ENCODE results near the gene DLG2. TPM values are rescaled to one million over a fixed set of nuclear protein-coding genes. Genes with fewer than 3 reads are reported as not detected.

The DLG2 gene
- total RNA-seq, 2 experiments from 2014 or later = 2.0 to 2.1 TPM

DNA sequence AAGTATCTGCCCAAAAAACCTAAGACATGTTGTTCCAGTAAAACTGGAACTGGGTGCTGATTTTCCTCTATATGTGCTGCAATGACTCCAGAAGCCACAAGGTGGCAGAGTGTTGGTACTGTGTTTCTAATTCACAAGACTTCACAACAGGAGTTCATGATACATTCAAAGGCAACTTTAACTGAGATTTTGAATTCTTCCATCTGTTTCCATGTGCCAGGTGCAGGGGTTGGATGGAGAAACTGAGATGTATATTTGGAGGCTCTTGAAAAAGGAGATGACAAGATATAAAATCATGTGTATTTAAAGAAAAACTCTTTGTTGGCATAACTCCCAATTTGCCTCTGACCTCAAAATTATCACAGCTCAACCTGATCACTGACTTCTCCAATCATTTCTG, 1242.4 kb downstream of the DLG2 start:
- H3K36me3 ChIP-seq (ENCODE audit: insufficient read depth, low read length) = no peaks in the 10 kb centered on the region
- intact Hi-C loops (cut with DNase I, micrococcal nuclease) = no loop called here
- ChIA-PET CTCF (no interaction called here), POLR2A (no interaction called here)
- TF ChIP-seq, protein P1, sequence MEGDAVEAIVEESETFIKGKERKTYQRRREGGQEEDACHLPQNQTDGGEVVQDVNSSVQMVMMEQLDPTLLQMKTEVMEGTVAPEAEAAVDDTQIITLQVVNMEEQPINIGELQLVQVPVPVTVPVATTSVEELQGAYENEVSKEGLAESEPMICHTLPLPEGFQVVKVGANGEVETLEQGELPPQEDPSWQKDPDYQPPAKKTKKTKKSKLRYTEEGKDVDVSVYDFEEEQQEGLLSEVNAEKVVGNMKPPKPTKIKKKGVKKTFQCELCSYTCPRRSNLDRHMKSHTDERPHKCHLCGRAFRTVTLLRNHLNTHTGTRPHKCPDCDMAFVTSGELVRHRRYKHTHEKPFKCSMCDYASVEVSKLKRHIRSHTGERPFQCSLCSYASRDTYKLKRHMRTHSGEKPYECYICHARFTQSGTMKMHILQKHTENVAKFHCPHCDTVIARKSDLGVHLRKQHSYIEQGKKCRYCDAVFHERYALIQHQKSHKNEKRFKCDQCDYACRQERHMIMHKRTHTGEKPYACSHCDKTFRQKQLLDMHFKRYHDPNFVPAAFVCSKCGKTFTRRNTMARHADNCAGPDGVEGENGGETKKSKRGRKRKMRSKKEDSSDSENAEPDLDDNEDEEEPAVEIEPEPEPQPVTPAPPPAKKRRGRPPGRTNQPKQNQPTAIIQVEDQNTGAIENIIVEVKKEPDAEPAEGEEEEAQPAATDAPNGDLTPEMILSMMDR (IDR thresholded peaks at IDR 0.05) = peak; percentile 68
- H3K4me3 ChIP-seq (ENCODE audit: low read length) = no peak overlapping the region
- Mint-ChIP-seq H3K4me1 (ENCODE audit: low read depth) (no peaks in the 10 kb centered on the region), H3K9me3 (no peaks in the 10 kb centered on the region), H3K4me3 (no peak overlapping the region), H3K27ac (no peak overlapping the region), H3K36me3 (ENCODE audit: low read depth) (no peaks in the 10 kb centered on the region), H3K27me3 (no peaks in the 10 kb centered on the region)
- no peaks in the 10 kb centered on the region for H3K27me3 ChIP-seq (ENCODE audit: control insufficient read depth in 1 of 2, insufficient read depth in 2 of 2, low read length in 2 of 2)
- ATAC-seq (ENCODE audit: poor library complexity) = no peak
- H3K4me1 ChIP-seq (ENCODE audit: insufficient read depth, low read length) = no peaks in the 10 kb centered on the region
- DNase-seq = peak in 4 of 14 experiments; percentile 8 to 16 (median 12)
- H3K27ac ChIP-seq (ENCODE audit: low read depth in 1 of 2, low read length in 2 of 2) = no peak overlapping the region
- H3K9me3 ChIP-seq (ENCODE audit: control insufficient read depth in 1 of 2, insufficient read depth in 1 of 2, low read length in 2 of 2) = no peaks in the 10 kb centered on the region

DNA sequence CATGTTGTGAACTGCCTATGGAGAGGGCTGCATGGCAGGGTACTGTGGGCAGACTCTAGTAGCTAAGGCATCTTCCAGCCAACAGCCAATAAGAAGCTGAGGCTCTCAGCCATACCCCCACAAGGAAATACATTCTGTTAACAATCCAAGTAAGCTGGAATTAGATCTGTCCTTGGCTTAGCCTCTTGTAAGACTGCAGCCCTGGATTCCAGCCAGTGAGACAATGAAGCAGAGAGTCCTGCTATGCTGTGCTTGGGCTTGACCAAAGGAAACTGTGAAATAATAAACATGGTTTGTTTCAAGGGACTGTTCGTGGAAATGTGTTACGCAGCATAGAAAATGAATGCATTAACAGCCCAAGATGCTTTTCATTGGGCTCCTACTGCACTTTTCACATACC, 1243.6 kb downstream of the DLG2 start:
- Mint-ChIP-seq H3K4me1 (ENCODE audit: low read depth) (no peaks in the 10 kb centered on the region), H3K27ac (no peak overlapping the region), H3K36me3 (ENCODE audit: low read depth) (no peaks in the 10 kb centered on the region), H3K4me3 (no peak overlapping the region), H3K27me3 (no peaks in the 10 kb centered on the region), H3K9me3 (no peaks in the 10 kb centered on the region)
- Histone ChIP-seq H3K4me1 (ENCODE audit: insufficient read depth, low read length) (no peaks in the 10 kb centered on the region), H3K36me3 (ENCODE audit: insufficient read depth, low read length) (no peaks in the 10 kb centered on the region), H3K9me3 (ENCODE audit: control insufficient read depth in 1 of 2, insufficient read depth in 1 of 2, low read length in 2 of 2) (no peaks in the 10 kb centered on the region), H3K27me3 (ENCODE audit: control insufficient read depth in 1 of 2, insufficient read depth in 2 of 2, low read length in 2 of 2) (no peaks in the 10 kb centered on the region), H3K4me3 (ENCODE audit: low read length) (no peak overlapping the region), H3K27ac (ENCODE audit: low read depth in 1 of 2, low read length in 2 of 2) (no peak overlapping the region)
- intact Hi-C loops (cut with DNase I, micrococcal nuclease) = no loop called here
- no peak for DNase-seq
- no peak for ATAC-seq (ENCODE audit: poor library complexity)
- CTCF ChIA-PET = interaction anchor here (1.4 kb wide), 1 partner anchor 10 kb away, joined by 4 read pairs; no protein-coding TSS in a partner anchor
- POLR2A ChIA-PET = no interaction called here
- TF ChIP-seq, protein P1 (IDR thresholded peaks at IDR 0.05) = no peak

DNA sequence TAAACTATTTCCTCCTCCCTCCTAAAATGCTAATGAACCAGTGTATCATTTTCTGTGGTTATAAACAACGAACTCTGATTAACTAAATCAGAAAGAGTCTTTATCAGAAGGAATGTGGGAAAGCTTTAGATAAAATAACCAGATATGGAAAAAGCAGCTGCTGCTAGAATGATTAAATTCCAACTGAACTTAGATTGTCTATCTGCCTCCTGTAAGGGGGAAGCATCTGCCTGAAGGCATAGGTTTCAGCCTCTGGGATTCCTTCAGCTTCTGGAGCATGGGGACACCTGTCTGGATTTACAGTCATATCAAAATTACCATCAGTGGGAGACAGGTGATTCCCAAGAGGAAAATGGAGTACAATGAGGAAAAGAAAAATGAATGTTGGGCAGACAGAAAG, 1245.5 kb downstream of the DLG2 start:
- H3K4me1 ChIP-seq (ENCODE audit: insufficient read depth, low read length) = no peaks in the 10 kb centered on the region
- H3K36me3 ChIP-seq (ENCODE audit: insufficient read depth, low read length) = no peaks in the 10 kb centered on the region
- TF ChIP-seq, protein P1 (IDR thresholded peaks at IDR 0.05) = no peak
- Mint-ChIP-seq H3K9me3 (no peaks in the 10 kb centered on the region), H3K4me3 (no peak overlapping the region), H3K27me3 (no peaks in the 10 kb centered on the region), H3K27ac (no peak overlapping the region), H3K4me1 (ENCODE audit: low read depth) (no peaks in the 10 kb centered on the region), H3K36me3 (ENCODE audit: low read depth) (no peaks in the 10 kb centered on the region)
- H3K9me3 ChIP-seq (ENCODE audit: control insufficient read depth in 1 of 2, insufficient read depth in 1 of 2, low read length in 2 of 2) = no peaks in the 10 kb centered on the region
- no peak for ATAC-seq (ENCODE audit: poor library complexity)
- no peak overlapping the region for H3K27ac ChIP-seq (ENCODE audit: low read depth in 1 of 2, low read length in 2 of 2)
- intact Hi-C loops (cut with DNase I, micrococcal nuclease) = no loop called here
- DNase-seq = no peak
- ChIA-PET POLR2A (no interaction called here), CTCF (no interaction called here)
- H3K27me3 ChIP-seq (ENCODE audit: control insufficient read depth in 1 of 2, insufficient read depth in 2 of 2, low read length in 2 of 2) = no peaks in the 10 kb centered on the region
- H3K4me3 ChIP-seq (ENCODE audit: low read length) = no peak overlapping the region
